WERI-Rb-1 (cell line): ENCODE data around the gene PAX8.
A peak's percentile ranks its signal among the peaks of the same experiment; 100 is the strongest.

Experiments used
- DNase-seq: peaks from one replicate; pipeline ENCODE4 v3.0.0-alpha.2; 2020
- H3K27ac ChIP-seq: fragments of 250-450 bp; sonication (Bioruptor Pico); 2 replicates; pipeline ENCODE4 v1.5.1; 2020; ENCODE audit warnings: mild to moderate bottlenecking, moderate library complexity
- H3K27me3 ChIP-seq: fragments of 250-450 bp; sonication (Bioruptor Pico); 2 replicates; pipeline ENCODE4 v1.5.1; 2021; ENCODE audit warnings: mild to moderate bottlenecking, low read depth, moderate library complexity; ENCODE audit not compliant: insufficient read depth, severe bottlenecking
- H3K36me3 ChIP-seq: fragments of 250-450 bp; sonication (Bioruptor Pico); 2 replicates; pipeline ENCODE4 v1.5.1; 2020; ENCODE audit warnings: mild to moderate bottlenecking, moderate library complexity
- H3K4me3 ChIP-seq: 2 replicates; pipeline ENCODE4 v1.5.1; 2011; ENCODE audit warnings: low read depth, mild to moderate bottlenecking, control low read depth, low read length
- H3K9me3 ChIP-seq: fragments of 250-450 bp; sonication (Bioruptor Pico); 2 replicates; pipeline ENCODE4 v1.5.1; 2021; ENCODE audit warnings: mild to moderate bottlenecking, moderate library complexity; ENCODE audit not compliant: severe bottlenecking
- CTCF ChIP-seq: IDR thresholded peaks from 2 replicates; pipeline ENCODE4 v1.5.1; 2011; ENCODE audit warnings: low read depth, mild to moderate bottlenecking, control low read depth, inconsistent platforms, low read length

Gene PAX8

DNA sequence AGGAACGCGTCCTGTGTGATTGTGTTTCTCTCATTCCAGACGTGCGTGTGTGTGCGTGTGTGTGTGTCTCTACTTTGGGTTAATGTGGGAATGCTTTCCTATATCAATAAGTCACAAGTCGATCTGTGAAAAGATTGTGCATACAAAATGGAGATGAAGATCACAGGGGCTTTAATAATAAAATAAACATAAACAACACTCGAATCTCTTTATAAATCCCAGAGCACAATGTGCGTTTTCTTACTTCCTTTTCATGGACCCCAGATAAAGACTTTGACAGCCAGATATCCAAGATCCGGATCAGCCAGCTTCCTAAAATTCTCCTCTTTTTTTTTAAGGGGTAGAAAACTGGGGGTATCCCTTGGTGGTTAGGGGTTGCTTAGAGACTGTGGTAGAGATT lies 4.7 kb downstream of the PAX8 start:
- TF ChIP-seq CTCF, result no peak
- Histone ChIP-seq H3K27ac (no peak overlapping the region), H3K9me3 (no peaks in the 10 kb centered on the region), H3K36me3 (no peaks in the 10 kb centered on the region), H3K27me3 (no peaks in the 10 kb centered on the region), H3K4me3 (no peak overlapping the region)
- no peak for DNase-seq

DNA sequence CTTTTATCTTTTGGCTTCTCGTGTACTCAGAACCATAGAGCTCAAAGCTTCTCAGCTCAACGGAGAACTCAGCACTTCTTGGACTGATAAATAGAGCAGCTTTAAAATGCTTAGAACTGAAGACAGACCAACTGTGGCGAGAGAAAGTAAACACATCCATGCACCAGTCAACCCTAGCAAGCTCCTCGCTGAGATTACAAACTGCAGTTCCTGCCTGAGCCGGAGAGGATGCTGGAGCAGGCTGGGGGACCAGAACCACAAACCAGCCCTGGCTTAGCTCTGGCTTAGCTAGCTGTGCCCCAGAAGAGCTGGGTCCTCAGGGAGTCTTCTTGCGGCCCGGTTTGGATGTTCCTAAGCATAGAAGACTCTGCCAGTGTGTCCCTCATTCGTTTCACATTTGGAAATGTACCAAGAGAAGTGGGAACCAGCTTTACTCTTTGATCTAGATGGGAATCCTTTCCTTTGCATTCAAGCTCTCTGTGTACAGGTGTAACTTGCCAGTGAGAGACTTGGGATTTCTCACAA lies 5.6 kb downstream of the PAX8 start:
- no peaks in the 10 kb centered on the region for H3K27me3 ChIP-seq
- peak; percentile 44 for DNase-seq
- H3K4me3 ChIP-seq, result no peak overlapping the region
- H3K36me3 ChIP-seq, result no peaks in the 10 kb centered on the region
- TF ChIP-seq CTCF, result peak; percentile 39; the same call in 1 of the 2 replicates
- no peak overlapping the region for H3K27ac ChIP-seq
- no peaks in the 10 kb centered on the region for H3K9me3 ChIP-seq

DNA sequence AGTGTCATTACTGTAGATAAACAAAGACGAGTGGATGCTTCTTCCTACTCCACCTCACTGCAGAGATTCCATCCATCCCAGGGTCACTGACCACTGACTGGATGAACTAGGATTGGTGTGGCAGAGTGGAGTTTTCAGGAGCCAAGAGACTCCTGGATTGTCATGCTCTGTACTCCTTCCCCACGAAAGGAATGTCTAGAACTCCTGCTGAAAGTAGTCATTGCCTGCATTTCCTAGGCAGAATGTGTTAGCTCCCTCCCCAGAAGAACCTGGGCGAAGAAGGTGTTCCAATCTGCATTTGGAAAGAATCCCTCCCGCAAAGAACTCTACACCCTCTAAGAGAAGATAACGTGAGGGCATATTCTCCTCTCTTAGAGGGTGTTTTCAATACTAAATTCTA lies 6.2 kb downstream of the PAX8 start:
- Histone ChIP-seq H3K36me3 (no peaks in the 10 kb centered on the region), H3K4me3 (no peak overlapping the region), H3K27ac (no peak overlapping the region), H3K27me3 (no peaks in the 10 kb centered on the region), H3K9me3 (no peaks in the 10 kb centered on the region)
- no peak for TF ChIP-seq CTCF
- no peak for DNase-seq

- TF ChIP-seq CTCF, result no peak
- H3K27ac ChIP-seq, result no peak overlapping the region
- no peaks in the 10 kb centered on the region for H3K27me3 ChIP-seq
- DNase-seq, result no peak
- H3K36me3 ChIP-seq, result no peaks in the 10 kb centered on the region
- H3K4me3 ChIP-seq, result no peak overlapping the region
- H3K9me3 ChIP-seq, result no peaks in the 10 kb centered on the region
Measured at GRCh38 chr2:113268621-113269360, 9.9 kb downstream of the PAX8 start.

- Histone ChIP-seq H3K36me3 (no peaks in the 10 kb centered on the region), H3K27me3 (no peaks in the 10 kb centered on the region), H3K27ac (no peak overlapping the region), H3K9me3 (no peaks in the 10 kb centered on the region), H3K4me3 (no peak overlapping the region)
- TF ChIP-seq CTCF, result no peak
- DNase-seq, result no peak
Measured at GRCh38 chr2:113266431-113266830, 12.3 kb downstream of the PAX8 start.
